Astrocyte of the cerebellum (primary cell): Measurements from ENCODE around the gene CCDC197.

ENCODE experiments used
- DNase-seq: peaks from one replicate; pipeline ENCODE4 v3.0.0-alpha.2; 2011; ENCODE audit warnings: low read depth
- H3K4me3 ChIP-seq: 2 replicates; pipeline ENCODE4 v1.5.1; 2011; ENCODE audit warnings: mild to moderate bottlenecking, low read depth, low read length, moderate library complexity
- CTCF ChIP-seq: IDR thresholded peaks from 2 replicates; pipeline ENCODE4 v1.5.1; 2012; ENCODE audit warnings: low read length, low read depth, moderate library complexity, mild to moderate bottlenecking; ENCODE audit errors: missing control alignments
- in situ Hi-C: cut with HindIII; loops from 2 replicates; pipeline ENCODE4 v1.10.0; 2017; ENCODE audit warnings: low sequenced_read_pairs

The CCDC197 gene

GRCh38 chr14:93999573-93999972, 2.5 kb downstream of the CCDC197 start:
- TF ChIP-seq CTCF, result no peak
- no peak for DNase-seq
- in situ Hi-C loops, result no loop called here

GRCh38 chr14:94000267-94000666, 3.2 kb downstream of the CCDC197 start:
- no peak for DNase-seq
- no peak for TF ChIP-seq CTCF
- in situ Hi-C loops, result no loop called here
- H3K4me3 ChIP-seq, result no peak overlapping the region

More at GRCh38 chr14:93999573-93999972, 2.5 kb downstream of the CCDC197 start:
- no peak overlapping the region for H3K4me3 ChIP-seq

- TF ChIP-seq CTCF, result no peak
- DNase-seq, result no peak
- no peak overlapping the region for H3K4me3 ChIP-seq
- in situ Hi-C loops, result no loop called here
These were observed 3.9 kb downstream of the CCDC197 start for GRCh38 chr14:94001016-94001415.

GRCh38 chr14:94001501-94002396, 4.6 kb downstream of the CCDC197 start:
- TF ChIP-seq CTCF, result peak; percentile 97
- H3K4me3 ChIP-seq, result no peak overlapping the region
- in situ Hi-C loops, result no loop called here
- peak; percentile 32 for DNase-seq

- no peak for TF ChIP-seq CTCF
- in situ Hi-C loops, result no loop called here
- no peak overlapping the region for H3K4me3 ChIP-seq
- no peak for DNase-seq
These were observed 6.3 kb downstream of the CCDC197 start for GRCh38 chr14:94003397-94003796.

GRCh38 chr14:94004015-94004414, 6.9 kb downstream of the CCDC197 start:
- in situ Hi-C loops, result no loop called here
- no peak overlapping the region for H3K4me3 ChIP-seq
- TF ChIP-seq CTCF, result no peak
- no peak for DNase-seq
